HG02884 (cell line): ENCODE data around the gene GCGR.
"Not testable (repeated sequence)": the region's sequence is repeated elsewhere in the genome, so short reads cannot be mapped to it uniquely, and the experiment has no call there.

Source experiments
- ATAC-seq: cut with Tn5 transposase; IDR thresholded peaks from one replicate; pipeline ENCODE4 v1.9.1; 2021; ENCODE audit warnings: mild to moderate bottlenecking, moderate library complexity; ENCODE audit not compliant: unreplicated experiment

The GCGR gene

GRCh38 chr17:81831957-81832607 is 28.1 kb downstream of the GCGR start:
- ATAC-seq = no peak

GRCh38 chr17:81832608-81833159 is 28.7 kb downstream of the GCGR start:
- ATAC-seq = peak; percentile 48

- peak; percentile 65 for ATAC-seq
These were observed 29.4 kb downstream of the GCGR start, which contains the start of gene MCRIP1 for GRCh38 chr17:81833160-81833920. Gene MCRIP1 (minus strand): TSS chr17:81833291. CDS start chr17:81824506, 8,785 bp downstream.

DNA sequence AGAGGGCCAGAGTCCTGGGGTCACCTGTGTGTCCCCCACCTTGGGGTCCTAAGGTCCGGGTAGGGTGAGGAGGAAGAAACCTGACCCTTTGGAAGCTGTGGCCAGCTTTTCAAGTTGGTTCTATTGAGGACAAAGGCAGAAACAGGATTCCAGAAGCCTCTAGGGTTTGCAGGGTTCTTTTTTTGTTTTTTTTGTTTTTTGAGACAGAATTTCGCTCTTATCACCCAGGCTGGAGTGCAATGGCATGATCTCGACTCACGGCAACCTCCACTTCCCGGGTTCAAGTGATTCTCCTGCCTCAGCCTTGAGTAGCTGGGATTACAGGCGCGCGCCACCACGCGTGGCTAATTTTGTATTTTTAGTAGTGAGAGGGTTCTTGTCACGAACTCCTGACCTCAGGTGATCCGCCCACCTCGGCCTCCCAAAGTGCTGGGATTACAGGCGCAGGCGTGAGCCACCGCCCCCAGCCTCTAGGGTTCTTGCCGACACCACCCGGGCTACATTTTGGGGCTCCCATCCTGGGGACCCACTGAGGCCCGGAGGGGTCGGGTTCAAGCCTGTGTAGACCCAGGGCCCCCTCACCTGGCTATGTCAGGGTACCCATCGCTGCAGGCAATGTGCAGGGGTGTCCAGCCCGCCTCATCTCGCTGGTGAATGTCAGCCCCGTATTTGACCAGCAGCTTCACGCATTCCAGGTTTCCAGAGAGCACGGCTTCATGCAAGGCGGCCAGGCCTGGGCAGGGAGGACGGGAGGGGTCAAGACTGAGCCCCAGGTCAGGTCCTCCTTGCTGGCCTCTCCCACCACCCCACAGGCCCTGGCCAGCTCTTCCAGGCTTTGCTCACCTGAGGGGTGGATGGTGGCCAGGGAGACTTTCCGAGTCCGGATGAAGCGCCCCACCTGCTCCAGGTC is 30.2 kb downstream of the GCGR start:
- no peak for ATAC-seq

GRCh38 chr17:81834831-81835267 is 30.9 kb downstream of the GCGR start, which contains the start of gene PPP1R27:
Gene PPP1R27 (minus strand): TSS chr17:81835050. CDS start chr17:81834953, 97 bp downstream.
- ATAC-seq = no peak

- ATAC-seq = no peak
These were observed 33.7 kb downstream of the GCGR start for GRCh38 chr17:81837641-81838040.

DNA sequence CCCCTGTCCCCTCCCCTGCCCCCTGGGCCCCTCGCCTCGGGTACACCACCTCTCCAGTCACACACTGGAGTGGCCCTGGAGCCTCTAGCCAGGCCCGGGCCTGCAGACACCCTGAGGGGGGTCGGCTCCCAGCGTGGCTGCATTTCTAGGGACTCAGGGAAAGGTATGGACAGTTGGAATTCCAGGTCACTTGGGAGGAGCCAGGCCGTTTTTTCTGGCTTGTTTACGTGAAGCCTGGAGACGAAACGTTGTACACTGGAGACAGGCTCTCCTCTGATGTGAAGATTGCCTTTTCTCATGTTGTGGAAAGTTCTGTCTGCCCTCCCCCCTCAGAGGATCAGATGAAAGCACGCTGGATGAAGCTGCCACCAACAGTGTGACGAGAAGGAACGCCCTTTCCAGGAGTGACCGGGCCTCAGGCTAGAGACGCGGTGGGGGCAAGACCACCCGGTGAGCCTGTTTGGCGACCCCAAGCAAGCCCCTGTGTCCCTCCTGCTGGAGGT is 34.9 kb downstream of the GCGR start:
- ATAC-seq = no peak

DNA sequence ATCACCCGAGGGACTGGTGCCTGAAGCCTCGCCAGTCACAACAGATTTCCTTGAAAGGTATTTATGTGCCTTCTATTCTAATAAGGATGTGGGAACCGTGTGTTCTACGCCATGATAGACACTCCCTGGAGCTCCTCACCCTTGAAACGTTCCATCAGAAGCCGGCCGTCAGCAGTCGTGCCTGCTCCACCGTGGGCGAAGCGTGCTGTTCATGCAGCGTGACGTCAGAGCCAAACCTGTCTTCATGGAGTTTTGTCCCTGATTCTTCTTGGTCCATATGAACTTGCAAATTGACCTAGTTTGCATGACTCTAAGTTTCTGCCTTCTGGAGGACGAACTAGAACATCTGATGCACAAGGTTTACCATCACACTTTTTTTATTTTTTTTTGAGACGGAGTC is 35.4 kb downstream of the GCGR start:
- ATAC-seq = no peak

DNA sequence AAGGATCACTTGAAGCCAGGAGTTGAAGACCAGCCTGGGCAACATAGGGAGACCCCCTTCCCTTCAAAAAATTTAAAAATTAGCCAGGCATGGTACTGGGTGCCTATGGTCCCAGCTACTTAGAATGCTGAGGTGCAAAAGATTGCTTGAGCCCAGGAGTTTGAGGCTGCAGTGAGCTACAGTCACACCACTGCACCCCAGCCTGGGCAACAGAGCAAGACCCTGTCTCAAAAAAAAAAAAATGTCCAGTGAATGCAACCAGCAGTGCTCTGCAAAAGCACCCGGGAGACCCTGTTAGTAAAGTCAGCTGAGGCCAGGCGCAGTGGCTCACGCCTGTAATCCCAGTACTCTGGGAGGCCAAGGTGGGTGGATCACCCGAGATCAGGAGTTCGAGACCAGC is 36.1 kb downstream of the GCGR start:
- ATAC-seq = not testable (repeated sequence)

GRCh38 chr17:81840826-81841778 is 37.2 kb downstream of the GCGR start:
- ATAC-seq = no peak

GRCh38 chr17:81841866-81842265 is 37.9 kb downstream of the GCGR start:
- no peak for ATAC-seq

GRCh38 chr17:81842378-81842724 is 38.4 kb downstream of the GCGR start:
- ATAC-seq = no peak

GRCh38 chr17:81842725-81843504 is 39.0 kb downstream of the GCGR start:
- ATAC-seq = no peak

DNA sequence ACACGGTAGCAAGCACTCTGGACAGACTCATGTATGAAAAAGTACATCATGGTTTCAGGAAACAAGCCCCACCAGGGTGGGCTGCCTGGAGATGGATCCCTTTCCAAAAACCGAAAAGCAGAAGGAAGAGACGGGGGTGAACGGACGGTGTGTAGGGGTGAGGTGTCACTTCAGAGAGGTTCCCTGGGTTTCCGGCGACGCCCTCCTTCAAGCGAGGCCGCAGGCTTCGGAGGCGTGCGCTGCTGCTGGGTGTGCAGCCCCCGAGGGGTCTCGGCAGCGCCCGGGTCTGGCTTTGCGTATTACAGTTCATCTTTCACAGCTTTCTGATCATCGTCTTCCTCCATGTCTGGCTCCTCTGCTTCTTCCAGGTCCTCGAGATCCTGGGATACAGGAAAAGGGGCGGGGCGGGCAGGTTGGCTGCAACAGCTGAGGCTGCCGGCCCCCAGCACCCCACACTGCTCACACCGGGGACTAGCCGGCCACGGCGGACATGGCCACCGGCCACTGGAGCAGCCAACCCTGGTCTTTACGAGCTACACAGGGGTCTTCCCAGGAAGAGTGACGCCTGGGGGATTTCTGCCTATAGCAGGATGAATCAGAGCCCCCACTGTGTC is 39.9 kb downstream of the GCGR start:
- no peak for ATAC-seq

GRCh38 chr17:81844327-81844851 is 40.4 kb downstream of the GCGR start:
- no peak for ATAC-seq

DNA sequence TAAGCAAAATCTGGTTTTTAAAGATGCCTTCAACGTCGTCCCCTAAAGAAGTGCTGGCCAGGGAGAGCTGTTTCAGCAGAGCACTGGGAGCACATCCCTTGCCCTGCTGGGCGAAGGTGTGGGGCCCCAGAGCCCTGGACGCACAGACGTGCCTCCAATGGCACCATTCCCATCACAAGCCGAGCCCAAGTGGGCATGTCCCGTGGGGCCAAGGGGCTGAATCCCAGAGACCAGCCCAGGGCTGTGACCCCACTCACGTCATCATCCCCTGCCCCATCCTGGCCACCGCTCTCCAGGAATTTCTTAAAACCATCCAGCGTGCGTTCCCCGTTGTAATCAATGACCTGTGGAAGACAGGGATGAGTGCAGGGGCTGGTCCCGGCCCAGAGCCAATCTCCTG is 40.9 kb downstream of the GCGR start:
- no peak for ATAC-seq

GRCh38 chr17:81845361-81845760 is 41.4 kb downstream of the GCGR start:
- no peak for ATAC-seq
